Retinal pigment epithelial cell (primary cell): Measurements from ENCODE around the gene ZCCHC24.
A peak's percentile ranks its signal among the peaks of the same experiment; 100 is the strongest.

Source experiments
- DNase-seq: peaks from one replicate; pipeline ENCODE4 v3.0.0-alpha.2; 2010; ENCODE audit warnings: low read depth
- H3K4me3 ChIP-seq: 2 replicates; pipeline ENCODE4 v1.5.1; 2011; ENCODE audit warnings: mild to moderate bottlenecking, low read length, control low read depth, moderate library complexity
- CTCF ChIP-seq: conservative IDR thresholded peaks from 2 replicates; pipeline ENCODE4 v1.5.1; 2011; ENCODE audit warnings: low read depth, low read length, control low read depth, inconsistent platforms

ZCCHC24 gene

GRCh38 chr10:79350407-79351154, 94.8 kb downstream of the ZCCHC24 start:
- no peak for DNase-seq
- no peak overlapping the region for H3K4me3 ChIP-seq
- no peak for TF ChIP-seq CTCF

GRCh38 chr10:79349766-79350406, 95.5 kb downstream of the ZCCHC24 start:
- no peak for DNase-seq
- no peak overlapping the region for H3K4me3 ChIP-seq
- TF ChIP-seq CTCF = no peak

GRCh38 chr10:79349072-79349491, 96.3 kb downstream of the ZCCHC24 start:
- no peak for DNase-seq
- peak overlapping the region; percentile 2 for H3K4me3 ChIP-seq

GRCh38 chr10:79348640-79348988, 96.8 kb downstream of the ZCCHC24 start:
- no peak for TF ChIP-seq CTCF
- DNase-seq = no peak
- peak overlapping the region; percentile 74 for H3K4me3 ChIP-seq

More at GRCh38 chr10:79349072-79349491, 96.3 kb downstream of the ZCCHC24 start:
- TF ChIP-seq CTCF = no peak

GRCh38 chr10:79347894-79348639, 97.4 kb downstream of the ZCCHC24 start:
- TF ChIP-seq CTCF = no peak
- peak overlapping the region; percentile 74 for H3K4me3 ChIP-seq
- DNase-seq = no peak

- TF ChIP-seq CTCF = peak; percentile 80
- peak within 1 kb of the TSS; percentile 74 for H3K4me3 ChIP-seq
- peak; percentile 66 for DNase-seq
Observed at GRCh38 chr10:79347226-79347893, 98.1 kb downstream of the ZCCHC24 start, which contains the start of gene PPIF. TSS of gene PPIF (plus strand) at chr10:79347469. CDS start at chr10:79347549, 80 bp downstream.
